H1 (cell line): ENCODE measurements around the gene ACVRL1. TPM values are rescaled to one million over a fixed set of nuclear protein-coding genes. Genes with fewer than 3 reads are reported as not detected.

ENCODE experiments used
- CTCF ChIA-PET: fragments of 300-600 bp; sonication (Branson Sonifier 250); formaldehyde crosslinking; loops from one replicate; lab custom pipeline; 2021; ENCODE audit not compliant: partially characterized antibody; lab: Charles Lee
- POLR2A ChIA-PET: fragments of 300-600 bp; sonication (Branson Sonifier 250); formaldehyde crosslinking; loops from one replicate; lab custom pipeline; 2021; ENCODE audit warnings: inconsistent platforms; ENCODE audit not compliant: partially characterized antibody; lab: Charles Lee
- DNase-seq, 2 experiments: peaks; one replicate each; pipeline versions ENCODE4 v3.0.0 to v3.0.0-alpha.2; 2010 to 2022; ENCODE audit warnings: low spot score in 2 of 2, low read depth in 1 of 2, mixed read lengths in 1 of 2
- FAIRE-seq: peaks from 2 replicates; lab custom pipeline; 2011; peaks lifted over from hg19 to GRCh38; lab: Jason Lieb, UNC
- H2AFZ ChIP-seq: 2 replicates; pipeline ENCODE4 v1.8.1; 2012; ENCODE audit warnings: low read length, inconsistent platforms
- H2AK5ac ChIP-seq: 2 replicates; pipeline ENCODE4 v1.6.1; 2013; ENCODE audit warnings: low read depth, low read length
- H2BK120ac ChIP-seq: replicated peaks from 2 replicates; pipeline ENCODE3; 2013; ENCODE audit warnings: low read depth, low read length, inconsistent platforms
- H2BK12ac ChIP-seq: 2 replicates; pipeline ENCODE4 v1.6.1; 2013; ENCODE audit warnings: low read depth, low read length
- H2BK15ac ChIP-seq: 2 replicates; pipeline ENCODE4 v1.6.1; 2013; ENCODE audit warnings: low read length
- H2BK20ac ChIP-seq: 2 replicates; pipeline ENCODE4 v1.6.1; 2013; ENCODE audit warnings: low read length
- H2BK5ac ChIP-seq: 2 replicates; pipeline ENCODE4 v1.6.1; 2013; ENCODE audit warnings: low read depth, low read length
- H3K14ac ChIP-seq: 2 replicates; pipeline ENCODE4 v1.6.1; 2013; ENCODE audit warnings: inconsistent platforms; ENCODE audit not compliant: insufficient read length
- H3K18ac ChIP-seq: 2 replicates; pipeline ENCODE4 v1.6.1; 2013; ENCODE audit warnings: low read length; ENCODE audit errors: extremely low read depth
- H3K23ac ChIP-seq: 2 replicates; pipeline ENCODE4 v1.6.1; 2013; ENCODE audit warnings: inconsistent platforms; ENCODE audit not compliant: insufficient read length
- H3K23me2 ChIP-seq: 2 replicates; pipeline ENCODE4 v1.6.1; 2013; ENCODE audit warnings: low read depth, low read length
- H3K27ac ChIP-seq: 2 replicates; pipeline ENCODE4 v1.6.1; 2011; ENCODE audit warnings: low read depth, low read length, inconsistent platforms
- H3K27me3 ChIP-seq, 4 experiments: replicated peaks in 1 of 4; 1 replicate in 1 of 4; 2 replicates in 3 of 4; pipeline versions ENCODE4 v1.6.1 to v1.8.1; 2011 to 2013; ENCODE audit warnings: low read length in 3 of 4, mild to moderate bottlenecking in 3 of 4, inconsistent platforms in 2 of 4, mixed read lengths in 2 of 4, moderate library complexity in 1 of 4; ENCODE audit not compliant: control insufficient read depth in 3 of 4, insufficient read depth in 3 of 4; ENCODE audit errors: extremely low read depth in 1 of 4
- H3K36me3 ChIP-seq, 4 experiments: 2 replicates each; pipeline versions ENCODE4 v1.6.1 to v1.8.1; 2011 to 2013; ENCODE audit warnings: mild to moderate bottlenecking in 4 of 4, low read length in 3 of 4, moderate library complexity in 2 of 4, control low read depth in 1 of 4, inconsistent platforms in 1 of 4; ENCODE audit not compliant: insufficient read depth in 4 of 4, control insufficient read depth in 2 of 4
- H3K4ac ChIP-seq: replicated peaks from 2 replicates; pipeline ENCODE3; 2013; ENCODE audit warnings: low read length, low read depth, mixed read lengths, inconsistent platforms; ENCODE audit not compliant: insufficient read length
- H3K4me1 ChIP-seq, 4 experiments: replicated peaks in 1 of 4; 1 replicate in 1 of 4; 2 replicates in 3 of 4; pipeline versions ENCODE4 v1.6.1 to v1.8.1; 2011 to 2013; ENCODE audit warnings: low read length in 3 of 4, inconsistent platforms in 2 of 4, mixed read lengths in 1 of 4; ENCODE audit not compliant: insufficient read depth in 4 of 4, control insufficient read depth in 3 of 4
- H3K4me2 ChIP-seq, 2 experiments: 2 replicates each; pipeline versions ENCODE4 v1.6.1 to v1.8.1; 2011 to 2013; ENCODE audit warnings: low read depth in 2 of 2, low read length in 2 of 2, control low read depth in 1 of 2, inconsistent platforms in 1 of 2, mild to moderate bottlenecking in 1 of 2; ENCODE audit not compliant: insufficient read depth in 1 of 2
- H3K4me3 ChIP-seq, 4 experiments: fragments of 200-600, 300-600 bp in 1 of 4; sonication (generic), shearing (Covaris generic), sonication (Bioruptor Twin) in 1 of 4; 2 replicates each; pipeline versions ENCODE4 v1.5.1 to v1.8.1; 2011 to 2016; ENCODE audit warnings: low read length in 4 of 4, low read depth in 3 of 4, control low read depth in 2 of 4, inconsistent platforms in 2 of 4, mild to moderate bottlenecking in 2 of 4, mixed read lengths in 1 of 4, moderate library complexity in 1 of 4; ENCODE audit not compliant: insufficient read depth in 2 of 4; ENCODE audit errors: extremely low read depth in 1 of 4
- H3K56ac ChIP-seq: replicated peaks from 2 replicates; pipeline ENCODE3; 2013; ENCODE audit warnings: low read depth, mild to moderate bottlenecking, mixed read lengths, low read length, inconsistent platforms; ENCODE audit not compliant: insufficient read length
- H3K79me1 ChIP-seq: 2 replicates; pipeline ENCODE4 v1.6.1; 2013; ENCODE audit warnings: low read depth, low read length, control low read depth
- H3K79me2 ChIP-seq, 2 experiments: 2 replicates each; pipeline versions ENCODE4 v1.6.1 to v1.8.1; 2012 to 2013; ENCODE audit warnings: low read length in 2 of 2, mild to moderate bottlenecking in 2 of 2, inconsistent platforms in 1 of 2; ENCODE audit not compliant: insufficient read depth in 2 of 2, control insufficient read depth in 1 of 2
- H3K9ac ChIP-seq, 4 experiments: replicated peaks in 1 of 4; 1 replicate in 1 of 4; 2 replicates in 3 of 4; pipeline versions ENCODE4 v1.6.1 to v1.8.1; 2011 to 2013; ENCODE audit warnings: low read depth in 3 of 4, low read length in 3 of 4, control low read depth in 2 of 4, mild to moderate bottlenecking in 2 of 4, moderate library complexity in 2 of 4, inconsistent platforms in 1 of 4; ENCODE audit errors: extremely low read depth in 1 of 4
- H3K9me3 ChIP-seq, 2 experiments: 2 replicates each; pipeline versions ENCODE4 v1.6.1 to v1.8.1; 2012 to 2013; ENCODE audit warnings: mild to moderate bottlenecking in 2 of 2, moderate library complexity in 2 of 2, control low read depth in 1 of 2, inconsistent platforms in 1 of 2, low read depth in 1 of 2, low read length in 1 of 2, mixed read lengths in 1 of 2; ENCODE audit not compliant: insufficient read depth in 2 of 2
- H4K20me1 ChIP-seq, 2 experiments: replicated peaks in 1 of 2; 2 replicates each; pipeline versions ENCODE3 to v1.8.1; 2011 to 2013; ENCODE audit warnings: inconsistent platforms in 2 of 2, low read length in 2 of 2, mild to moderate bottlenecking in 1 of 2; ENCODE audit not compliant: insufficient read depth in 2 of 2, control insufficient read depth in 1 of 2
- H4K5ac ChIP-seq: 2 replicates; pipeline ENCODE4 v1.6.1; 2013; ENCODE audit warnings: low read length, low read depth, mixed read lengths, inconsistent platforms; ENCODE audit not compliant: insufficient read length
- H4K8ac ChIP-seq: 2 replicates; pipeline ENCODE4 v1.8.0; 2013; ENCODE audit warnings: mild to moderate bottlenecking, moderate library complexity, low read length, inconsistent platforms; ENCODE audit not compliant: insufficient read depth; ENCODE audit errors: extremely low read depth
- H4K91ac ChIP-seq: replicated peaks from 2 replicates; pipeline ENCODE3; 2013; ENCODE audit warnings: low read length, mixed read lengths, inconsistent platforms; ENCODE audit not compliant: insufficient read length
- CREB1 ChIP-seq: IDR thresholded peaks from 2 replicates; pipeline ENCODE4 v1.6.1; 2012; ENCODE audit warnings: inconsistent platforms
- JUND ChIP-seq: IDR thresholded peaks from 2 replicates; pipeline ENCODE4 v1.6.1; 2011; ENCODE audit warnings: mild to moderate bottlenecking, improper control_type of control experiment, low read length
- RBBP5 ChIP-seq: IDR thresholded peaks from 2 replicates; pipeline ENCODE4 v1.7.1; 2012; ENCODE audit warnings: low read depth, mild to moderate bottlenecking, inconsistent platforms, low read length, moderate library complexity, borderline replicate concordance
- SIN3A ChIP-seq, 2 experiments: IDR thresholded peaks in 1 of 2; conservative IDR thresholded peaks in 1 of 2; 2 replicates each; pipeline ENCODE4 v1.6.1; 2011 to 2012; ENCODE audit warnings: low read length in 2 of 2, improper control_type of control experiment in 1 of 2, low read depth in 1 of 2, mild to moderate bottlenecking in 1 of 2
- SP1 ChIP-seq: IDR thresholded peaks from 2 replicates; pipeline ENCODE4 v1.6.1; 2011; ENCODE audit warnings: low read depth, low read length
- WGBS, 2 experiments: shearing (Covaris generic) in 1 of 2; methylation state at CpG; one replicate each; pipeline versions ENCODE4 v1.1.6 to v1.1.7; 2013 to 2015; ENCODE audit warnings: low lambda C conversion rate in 2 of 2, mixed read lengths in 2 of 2, inconsistent platforms in 1 of 2, low coverage in 1 of 2, missing lambda C conversion rate in 1 of 2; ENCODE audit not compliant: insufficient replicate concordance in 2 of 2, insufficient coverage in 1 of 2, insufficient read length in 1 of 2; ENCODE audit errors: extremely low coverage in 1 of 2, missing lambda C conversion rate in 1 of 2; 5-methylcytosine and 5-hydroxymethylcytosine counted together
- polyA plus RNA-seq, 7 experiments: library from polyadenylated mRNA; depleted of rRNA in 3 of 7; stranded (reverse) in 5 of 7; unstranded in 2 of 7; fragments of >200 nt in 5 of 7; fragments of 200-250 nt in 2 of 7; gene quantifications; 1 replicate in 5 of 7; 2 replicates in 1 of 7; 4 replicates in 1 of 7; pipeline versions ENCODE4 v1.2.1 to v1.2.3, GENCODE V29; 2011 to 2013; ENCODE audit warnings: missing spikeins in 2 of 7, mixed read lengths in 2 of 7
- total RNA-seq: library from RNA; stranded (reverse); fragmentation: NEBNext Ultra II Directional; extraction: Animal tissue kit (Norgen Biotek cat#: 25700); gene quantifications from 2 replicates; pipeline ENCODE4 v1.2.1, GENCODE V29; 2021
- TF ChIP-seq, protein P1 (sequence below): IDR thresholded peaks from 2 replicates; pipeline ENCODE4 v1.6.1; 2012; ENCODE audit warnings: inconsistent platforms

ACVRL1 gene
- total and polyA plus RNA-seq, 2 of the 8 experiments (the other 6 are each of a cell fraction or from before 2014, with no cell fraction given) = 0.09 to 0.35 TPM

GRCh38 chr12:51924551-51925319 is 17.4 kb downstream of the ACVRL1 start:
- Histone ChIP-seq H4K8ac (no peak overlapping the region), H2AFZ (no peak overlapping the region), H3K14ac (no peak overlapping the region), H3K4me1 (peaks cover 2 to 12% (median 7%) of the 10 kb centered on the region in 4 experiments), H4K91ac (no peak overlapping the region), H4K5ac (no peak overlapping the region), H2BK20ac (no peak overlapping the region), H4K20me1 (no peaks in the 10 kb centered on the region), H3K9ac (no peak overlapping the region), H3K9me3 (no peaks in the 10 kb centered on the region), H2BK12ac (no peak overlapping the region), H3K79me1 (no peaks in the 10 kb centered on the region), H2AK5ac (no peak overlapping the region), H3K23me2 (no peaks in the 10 kb centered on the region; the same call in 1 of the 2 replicates), H3K18ac (no peak overlapping the region), H3K27ac (no peak overlapping the region), H3K36me3 (no peaks in the 10 kb centered on the region), H3K27me3 (peaks cover 0 to 8% (median 5%) of the 10 kb centered on the region in 4 experiments; a peak in 4 of 7 replicates), H2BK120ac (no peak overlapping the region), H2BK15ac (peak overlapping the region; percentile 72; the same call in 1 of the 2 replicates), H2BK5ac (no peak overlapping the region), H3K4ac (no peak overlapping the region), H3K4me2 (no peak overlapping the region), H3K56ac (no peak overlapping the region), H3K4me3 (no peak overlapping the region), H3K23ac (no peak overlapping the region), H3K79me2 (no peaks in the 10 kb centered on the region)
- ChIA-PET CTCF (interaction anchor here (0.9 to 12.9 kb wide), 16 partner anchors 14 to 266 kb away, joined by 3 to 234 read pairs (median 10); partner anchors contain the start of genes ACVRL1 and ANKRD33), POLR2A (no interaction called here)
- no peak for DNase-seq
- 85% methylated on average over 5 of the region's 5 CpGs; no CpG with 5 or more reads in 1 of the 2 experiments for whole genome bisulfite sequencing, 2 experiments
- FAIRE-seq = no peak
- TF ChIP-seq JUND (no peak), SIN3A (conservative IDR thresholded peaks at IDR 0.05 in 1 of 2, IDR thresholded peaks at IDR 0.05 in 1 of 2; ENCODE audit: low read depth in 1 of 2, low read length in 2 of 2) (no peak), RBBP5 (no peak), SP1 (no peak), CREB1 (no peak)
- TF ChIP-seq, protein P1, sequence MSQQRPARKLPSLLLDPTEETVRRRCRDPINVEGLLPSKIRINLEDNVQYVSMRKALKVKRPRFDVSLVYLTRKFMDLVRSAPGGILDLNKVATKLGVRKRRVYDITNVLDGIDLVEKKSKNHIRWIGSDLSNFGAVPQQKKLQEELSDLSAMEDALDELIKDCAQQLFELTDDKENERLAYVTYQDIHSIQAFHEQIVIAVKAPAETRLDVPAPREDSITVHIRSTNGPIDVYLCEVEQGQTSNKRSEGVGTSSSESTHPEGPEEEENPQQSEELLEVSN = no peak
